Esophagus muscularis mucosa (tissue), 4 donors: ENCODE measurements around the gene TMEM130. TPM values are rescaled to one million over a fixed set of nuclear protein-coding genes. Genes with fewer than 3 reads are reported as not detected.

Experiments
- DNase-seq: peaks from one replicate; pipeline ENCODE4 v3.0.0-alpha.2; 2017; ENCODE audit errors: extremely low spot score
- H3K27ac ChIP-seq, 4 donors: fragments of 200-600 bp; sonication (generic); replicated peaks in 1 of 4; 1 replicate in 3 of 4; 2 replicates in 1 of 4; pipeline ENCODE4 v1.5.1; 2016 to 2019; ENCODE audit warnings: mild to moderate bottlenecking in 1 of 4
- H3K27me3 ChIP-seq, 4 donors: fragments of 200-600 bp; sonication (generic); one replicate each; pipeline versions ENCODE4 v1.5.1 to v1.6.0; 2016 to 2019
- H3K36me3 ChIP-seq, 4 donors: fragments of 200-600 bp; sonication (generic); one replicate each; pipeline ENCODE4 v1.5.1; 2016 to 2019
- H3K4me1 ChIP-seq, 4 donors: fragments of 200-600 bp; sonication (generic); one replicate each; pipeline ENCODE4 v1.5.1; 2016 to 2019
- H3K4me3 ChIP-seq, 4 donors: fragments of 200-600 bp; sonication (generic); 1 replicate in 2 of 4; 2 replicates in 2 of 4; pipeline ENCODE4 v1.5.1; 2016 to 2019; ENCODE audit warnings: mild to moderate bottlenecking in 4 of 4, moderate library complexity in 1 of 4
- H3K9me3 ChIP-seq, 4 donors: fragments of 200-600 bp; sonication (generic); 1 replicate in 3 of 4; 2 replicates in 1 of 4; pipeline ENCODE4 v1.5.1; 2016 to 2019
- EP300 ChIP-seq: sonication (generic); formaldehyde crosslinking; IDR thresholded peaks from one replicate; pipeline ENCODE4 v1.6.1; 2017; ENCODE audit warnings: antibody characterized with exemption
- POLR2A ChIP-seq: fragments of 450-650 bp; IDR thresholded peaks from one replicate; pipeline ENCODE4 v1.6.1; 2017; ENCODE audit warnings: antibody characterized with exemption, moderate library complexity, mild to moderate bottlenecking, low read depth
- POLR2AphosphoS5 ChIP-seq, 2 donors: sonication (generic); formaldehyde crosslinking; IDR thresholded peaks; one replicate each; pipeline ENCODE4 v1.6.1; 2017; ENCODE audit warnings: antibody characterized with exemption in 2 of 2
- whole genome bisulfite sequencing: methylation state at CpG from one replicate; pipeline ENCODE4 v1.1.5; 2018; 5-methylcytosine and 5-hydroxymethylcytosine counted together
- intact Hi-C: fragments of 100-400 bp; cut with DNase I; formaldehyde crosslinking; loops from one replicate; pipeline ENCODE4 v1.15.1; 2023
- total RNA-seq, 4 donors: library from RNA; depleted of rRNA; stranded (reverse); fragments of >200 nt; gene quantifications; one replicate each; pipeline versions ENCODE4 v1.1.0 to v1.2.1, GENCODE V29; 2016
- TF ChIP-seq, protein P1 (sequence below), 3 experiments: fragments of 200-600 bp in 2 of 3; fragments of 450-650 bp in 1 of 3; sonication (generic) in 2 of 3; IDR thresholded peaks; one replicate each; pipeline ENCODE4 v1.5.1; 2017 to 2019; ENCODE audit warnings: antibody characterized with exemption in 3 of 3, mild to moderate bottlenecking in 2 of 3, moderate library complexity in 1 of 3

Gene TMEM130
- total RNA-seq, 4 donors from 2014 or later, result 0.57 to 2.3 (median 0.87) TPM

DNA sequence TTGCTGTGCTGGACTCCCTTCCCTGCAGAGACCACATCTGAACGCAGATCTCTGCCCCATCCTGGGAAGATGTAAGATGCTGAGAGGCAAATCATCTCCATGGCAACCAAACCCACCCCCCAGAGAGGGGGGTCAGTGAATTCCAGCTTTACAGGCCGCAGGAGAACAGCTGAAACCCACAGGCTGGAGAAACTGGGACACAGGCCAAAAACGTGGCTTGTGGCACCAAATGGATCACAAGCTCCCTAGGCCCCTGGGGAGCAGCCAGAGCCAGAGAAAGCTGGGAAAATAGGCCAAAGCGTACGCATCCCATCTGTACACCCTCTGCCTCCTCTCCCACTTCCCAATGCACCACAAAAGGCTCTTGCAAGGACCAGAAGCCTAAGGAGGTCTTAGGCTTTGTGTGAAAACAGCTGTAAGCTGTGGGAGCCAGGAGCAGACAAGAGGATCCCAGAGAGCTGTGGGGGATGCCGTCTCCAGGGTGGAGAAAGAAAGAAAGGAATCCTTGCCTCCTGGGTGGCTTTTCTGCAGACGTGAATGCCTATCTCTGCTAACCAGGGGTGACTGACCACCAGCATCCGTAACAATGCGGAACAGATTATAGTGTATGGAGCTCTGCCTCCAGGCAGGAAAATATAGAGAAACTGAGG is 59.5 kb downstream of the TMEM130 start:
- Histone ChIP-seq H3K27ac (no peak overlapping the region), H3K9me3 (peaks cover 0 to 6% (median 0%) of the 10 kb centered on the region in 4 donors), H3K27me3 (peaks cover 0 to 4% (median 0%) of the 10 kb centered on the region in 4 donors), H3K4me1 (no peaks in the 10 kb centered on the region), H3K4me3 (no peak overlapping the region), H3K36me3 (no peaks in the 10 kb centered on the region)
- TF ChIP-seq POLR2A (no peak), EP300 (no peak), POLR2AphosphoS5 (IDR thresholded peaks at IDR 0.05) (no peak)
- TF ChIP-seq, protein P1, sequence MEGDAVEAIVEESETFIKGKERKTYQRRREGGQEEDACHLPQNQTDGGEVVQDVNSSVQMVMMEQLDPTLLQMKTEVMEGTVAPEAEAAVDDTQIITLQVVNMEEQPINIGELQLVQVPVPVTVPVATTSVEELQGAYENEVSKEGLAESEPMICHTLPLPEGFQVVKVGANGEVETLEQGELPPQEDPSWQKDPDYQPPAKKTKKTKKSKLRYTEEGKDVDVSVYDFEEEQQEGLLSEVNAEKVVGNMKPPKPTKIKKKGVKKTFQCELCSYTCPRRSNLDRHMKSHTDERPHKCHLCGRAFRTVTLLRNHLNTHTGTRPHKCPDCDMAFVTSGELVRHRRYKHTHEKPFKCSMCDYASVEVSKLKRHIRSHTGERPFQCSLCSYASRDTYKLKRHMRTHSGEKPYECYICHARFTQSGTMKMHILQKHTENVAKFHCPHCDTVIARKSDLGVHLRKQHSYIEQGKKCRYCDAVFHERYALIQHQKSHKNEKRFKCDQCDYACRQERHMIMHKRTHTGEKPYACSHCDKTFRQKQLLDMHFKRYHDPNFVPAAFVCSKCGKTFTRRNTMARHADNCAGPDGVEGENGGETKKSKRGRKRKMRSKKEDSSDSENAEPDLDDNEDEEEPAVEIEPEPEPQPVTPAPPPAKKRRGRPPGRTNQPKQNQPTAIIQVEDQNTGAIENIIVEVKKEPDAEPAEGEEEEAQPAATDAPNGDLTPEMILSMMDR (IDR thresholded peaks at IDR 0.05), result no peak
- WGBS, result 66% methylated on average over 9 of the region's 9 CpGs
- intact Hi-C loops, result no loop called here
- no peak for DNase-seq

DNA sequence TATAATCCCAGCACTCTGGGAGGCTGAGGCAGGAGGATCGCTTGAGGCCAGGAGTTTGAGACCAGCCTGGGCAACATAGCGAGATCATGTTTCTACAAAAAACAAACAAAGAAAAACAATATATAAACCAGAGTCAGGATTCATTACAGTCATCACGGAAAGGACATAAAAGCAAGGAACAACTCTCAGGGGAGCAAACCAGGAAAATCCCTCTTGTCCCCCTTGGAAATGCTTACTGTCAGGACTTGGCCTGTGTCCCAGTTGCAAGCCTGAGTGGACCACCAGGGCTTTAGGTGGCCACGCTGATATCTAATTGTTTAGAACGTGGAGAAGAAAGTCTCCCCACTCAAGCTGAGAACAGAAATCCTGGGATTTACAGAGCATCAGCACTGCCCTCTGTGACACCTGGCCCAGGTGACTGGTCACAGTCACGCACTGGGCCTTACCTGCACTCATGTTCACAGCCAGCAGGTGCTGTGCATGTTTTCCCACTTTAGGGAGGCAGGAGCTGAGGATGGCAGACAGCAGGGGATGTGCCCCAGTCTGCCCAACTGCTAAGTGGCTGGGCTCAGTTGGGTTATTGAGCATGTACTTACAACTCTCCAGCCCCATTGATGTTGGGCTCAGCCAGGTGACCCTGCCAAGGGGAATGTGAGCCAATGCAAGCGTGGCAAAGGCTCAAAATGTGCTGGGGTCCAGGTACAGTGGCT is 60.9 kb downstream of the TMEM130 start:
- DNase-seq, result no peak
- Histone ChIP-seq H3K36me3 (no peaks in the 10 kb centered on the region), H3K27ac (no peak overlapping the region), H3K4me3 (no peak overlapping the region), H3K4me1 (no peaks in the 10 kb centered on the region), H3K27me3 (peaks cover 0 to 10% (median 0%) of the 10 kb centered on the region in 4 donors), H3K9me3 (peaks cover 0 to 6% (median 0%) of the 10 kb centered on the region in 4 donors)
- intact Hi-C loops, result no loop called here
- TF ChIP-seq POLR2AphosphoS5 (IDR thresholded peaks at IDR 0.05) (no peak), EP300 (no peak), POLR2A (no peak)
- TF ChIP-seq, protein P1 (IDR thresholded peaks at IDR 0.05), result no peak
- 71% methylated on average over 6 of the region's 7 CpGs for WGBS

DNA sequence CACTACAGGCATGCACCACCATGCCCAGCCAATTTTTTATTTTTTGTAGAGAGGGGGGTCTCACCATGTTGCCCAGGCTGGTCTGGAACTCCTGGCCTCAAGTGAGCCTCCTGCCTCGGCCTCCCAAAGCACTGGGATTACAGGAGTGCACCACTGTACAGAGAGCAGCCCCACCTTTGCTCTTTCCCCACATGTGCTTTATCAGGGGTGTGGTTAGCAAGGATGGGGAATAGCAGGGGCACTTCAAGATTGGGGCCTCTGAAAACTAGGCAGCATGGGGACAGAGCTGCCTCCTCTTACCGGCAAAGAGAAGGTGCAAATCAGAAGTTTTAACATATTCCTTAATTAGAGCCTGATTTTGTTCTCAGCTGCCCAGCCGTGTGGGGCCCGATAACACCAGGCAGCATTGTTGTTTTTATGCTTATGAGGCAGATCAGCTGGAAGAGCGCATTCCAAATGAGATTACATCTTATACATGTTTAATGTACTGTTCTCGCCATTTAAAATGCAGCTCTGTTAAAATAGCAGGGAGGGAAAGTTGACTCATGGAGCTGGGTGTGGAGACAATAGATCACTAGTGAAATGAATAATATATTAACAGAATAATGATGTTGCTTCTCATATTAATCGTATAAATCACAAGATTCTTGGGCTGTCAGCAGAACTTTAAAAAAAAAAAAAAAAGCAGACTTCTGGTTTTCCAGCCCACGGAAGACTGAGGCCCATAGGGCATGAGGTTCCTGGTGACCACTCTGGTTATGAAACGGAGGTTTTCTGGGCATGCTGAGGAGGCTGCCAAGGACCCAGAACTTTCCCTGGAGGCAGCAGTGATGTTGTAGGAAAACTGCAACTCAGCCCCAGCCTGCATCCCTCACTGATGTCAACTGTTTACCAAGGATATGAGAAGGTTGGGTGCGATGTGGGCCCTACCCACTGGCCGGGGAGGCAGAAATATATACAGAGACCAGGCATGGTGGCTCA is 62.5 kb downstream of the TMEM130 start:
- Histone ChIP-seq H3K4me1 (no peaks in the 10 kb centered on the region), H3K9me3 (peaks cover 0 to 6% (median 0%) of the 10 kb centered on the region in 4 donors), H3K27me3 (peaks cover 0 to 16% (median 0%) of the 10 kb centered on the region in 4 donors), H3K4me3 (no peak overlapping the region), H3K36me3 (no peaks in the 10 kb centered on the region), H3K27ac (no peak overlapping the region)
- TF ChIP-seq EP300 (no peak), POLR2AphosphoS5 (IDR thresholded peaks at IDR 0.05) (no peak), POLR2A (no peak)
- TF ChIP-seq, protein P1 (IDR thresholded peaks at IDR 0.05), result no peak
- intact Hi-C loops, result no loop called here
- DNase-seq, result no peak
- 60% methylated on average over 11 of the region's 11 CpGs for WGBS

DNA sequence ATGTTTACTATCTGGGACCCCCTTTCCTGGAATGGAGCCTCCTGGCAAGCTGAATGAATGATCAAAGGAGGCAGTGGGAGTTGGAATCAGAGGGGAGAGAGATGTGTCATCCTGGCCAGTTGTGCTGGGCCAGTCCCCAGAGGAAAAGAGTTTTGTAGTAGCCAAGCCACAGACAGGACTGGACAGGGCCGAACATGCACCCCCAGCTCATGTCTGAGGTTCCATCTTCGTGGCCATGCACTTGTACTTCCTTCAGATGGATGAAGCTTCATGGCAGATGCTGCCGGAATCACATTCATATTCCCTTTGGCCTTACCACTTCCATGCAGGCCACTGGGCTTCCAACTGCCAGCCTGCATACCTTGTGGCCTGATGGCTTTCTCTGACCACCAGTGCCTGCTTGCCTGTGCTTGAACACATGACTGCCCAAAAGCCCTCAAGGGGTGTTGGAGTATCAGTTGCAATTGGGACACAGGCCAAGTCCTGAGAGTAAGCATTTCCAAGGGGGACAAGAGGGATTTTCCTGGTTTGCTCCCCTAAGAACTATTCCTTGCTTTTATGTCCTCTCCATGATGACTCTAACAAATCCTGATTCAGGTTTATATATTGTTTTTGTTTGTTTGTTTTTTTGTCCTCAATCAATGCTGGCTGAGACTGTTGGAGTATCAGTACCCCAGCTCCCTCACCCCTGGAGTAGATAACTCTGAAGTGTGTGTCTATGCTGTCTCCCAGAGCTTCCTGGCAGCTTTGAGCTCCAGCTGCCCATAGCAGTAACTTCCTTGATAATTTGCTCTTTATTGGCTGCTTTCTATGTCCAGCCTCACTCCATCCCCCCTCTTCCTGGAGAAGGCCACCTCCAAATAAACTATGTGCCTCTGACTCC is 63.6 kb downstream of the TMEM130 start:
- DNase-seq, result no peak
- Histone ChIP-seq H3K27ac (no peak overlapping the region), H3K27me3 (peaks cover 0 to 20% (median 0%) of the 10 kb centered on the region in 4 donors), H3K36me3 (no peaks in the 10 kb centered on the region), H3K4me1 (no peaks in the 10 kb centered on the region), H3K4me3 (no peak overlapping the region), H3K9me3 (peaks cover 0 to 13% (median 8%) of the 10 kb centered on the region in 4 donors)
- intact Hi-C loops, result no loop called here
- WGBS, result 69% methylated on average over 3 of the region's 3 CpGs
- TF ChIP-seq, protein P1 (IDR thresholded peaks at IDR 0.05), result no peak
- TF ChIP-seq POLR2A (no peak), EP300 (no peak), POLR2AphosphoS5 (IDR thresholded peaks at IDR 0.05) (no peak)
